GM12878 (cell line): ENCODE results near the gene DNAJC5. TPM values are rescaled to one million over a fixed set of nuclear protein-coding genes. Genes with fewer than 3 reads are reported as not detected.

Source experiments
- ATAC-seq: fragments of 200-7000 bp; cut with Tn5 transposase; 3 replicates; pipeline ENCODE4 v1.9.1; 2020; ENCODE audit warnings: mild to moderate bottlenecking, moderate library complexity
- BruUV-seq: library from RNA; stranded (reverse); fragments of 400-500 nt; replicated peaks from 2 replicates; lab custom pipeline; 2021; lab: Mats Ljungman, UMichigan
- CTCF ChIA-PET: fragments of 300-600 bp; sonication (Branson Sonifier 250); formaldehyde crosslinking; extraction: SDS; loops from one replicate; lab custom pipeline; 2021; ENCODE audit warnings: inconsistent platforms; lab: Yijun Ruan, JAX
- POLR2A ChIA-PET: fragments of 350-600 bp; formaldehyde crosslinking; extraction: SDS; loops from one replicate; lab custom pipeline; 2021; ENCODE audit warnings: inconsistent platforms; lab: Charles Lee
- RAD21 ChIA-PET: fragments of 300-600 bp; sonication (Branson Sonifier 250); formaldehyde crosslinking; loops from one replicate; lab custom pipeline; 2023; ENCODE audit warnings: antibody characterized with exemption; ENCODE audit not compliant: unreplicated experiment; lab: Charles Lee
- SMC1A ChIA-PET: fragments of 300-600 bp; sonication (Branson Sonifier 250); formaldehyde crosslinking; loops from one replicate; lab custom pipeline; 2023; ENCODE audit not compliant: unreplicated experiment, uncharacterized antibody; lab: Charles Lee
- DNase-seq: peaks from one replicate; pipeline ENCODE4 v3.0.0-alpha.2; 2011; ENCODE audit warnings: low read depth, low spot score
- FAIRE-seq: peaks from 3 replicates; lab custom pipeline; 2011; peaks lifted over from hg19 to GRCh38; lab: Jason Lieb, UNC
- H2AFZ ChIP-seq: 2 replicates; pipeline ENCODE4 v1.6.0; 2011; ENCODE audit warnings: low read depth, low read length, control low read depth; ENCODE audit not compliant: control insufficient read depth
- H3K27ac ChIP-seq: 2 replicates; pipeline ENCODE4 v1.5.1; 2011; ENCODE audit warnings: control low read depth; ENCODE audit not compliant: control insufficient read depth, insufficient read depth
- H3K27me3 ChIP-seq, 2 experiments: replicated peaks in 1 of 2; 2 replicates each; pipeline versions ENCODE4 v1.6.0 to v1.6.1; 2011; ENCODE audit warnings: low read length in 1 of 2; ENCODE audit not compliant: control insufficient read depth in 2 of 2, insufficient read depth in 2 of 2
- H3K36me3 ChIP-seq, 2 experiments: 2 replicates each; pipeline ENCODE4 v1.5.1; 2011; ENCODE audit warnings: low read length in 1 of 2; ENCODE audit not compliant: control insufficient read depth in 2 of 2, insufficient read depth in 2 of 2
- H3K4me1 ChIP-seq: 2 replicates; pipeline ENCODE4 v1.6.1; 2011; ENCODE audit warnings: mild to moderate bottlenecking, low read length, moderate library complexity, mixed read lengths; ENCODE audit not compliant: control insufficient read depth, insufficient read depth
- H3K4me2 ChIP-seq: 2 replicates; pipeline ENCODE4 v1.6.0; 2011; ENCODE audit warnings: control low read depth; ENCODE audit not compliant: control insufficient read depth, insufficient read depth
- H3K4me3 ChIP-seq: fragments of 200-600 bp; sonication (generic); 2 replicates; pipeline ENCODE4 v1.5.1; 2016
- H3K79me2 ChIP-seq: 2 replicates; pipeline ENCODE4 v1.6.0; 2011; ENCODE audit warnings: low read length; ENCODE audit not compliant: control insufficient read depth, insufficient read depth
- H3K9ac ChIP-seq: 2 replicates; pipeline ENCODE4 v1.8.0; 2011; ENCODE audit warnings: low read length, control low read depth, mixed read lengths; ENCODE audit not compliant: control insufficient read depth, insufficient read depth
- H3K9me3 ChIP-seq: replicated peaks from 3 replicates; pipeline ENCODE4 v1.5.1; 2011; ENCODE audit warnings: mild to moderate bottlenecking, low read length; ENCODE audit not compliant: control insufficient read depth, insufficient read depth
- H4K20me1 ChIP-seq: 2 replicates; pipeline ENCODE4 v1.6.0; 2011; ENCODE audit not compliant: control insufficient read depth, insufficient read depth
- BRCA1 ChIP-seq: IDR thresholded peaks from 2 replicates; pipeline ENCODE4 v1.6.1; 2011; ENCODE audit warnings: low read depth, low read length, improper control_type of control experiment
- CHD1 ChIP-seq: IDR thresholded peaks from 2 replicates; pipeline ENCODE4 v1.6.1; 2012; ENCODE audit warnings: low read depth, low read length, improper control_type of control experiment
- CHD2 ChIP-seq: IDR thresholded peaks from 2 replicates; pipeline ENCODE4 v1.6.1; 2011; ENCODE audit warnings: low read depth, low read length, improper control_type of control experiment, borderline replicate concordance
- EGR1 ChIP-seq, 2 experiments: IDR thresholded peaks; 1 replicate in 1 of 2; 2 replicates in 1 of 2; pipeline ENCODE4 v1.6.1; 2011 to 2012; ENCODE audit warnings: low read depth in 2 of 2, low read length in 2 of 2, borderline replicate concordance in 1 of 2, mild to moderate bottlenecking in 1 of 2, moderate library complexity in 1 of 2
- ETV6 ChIP-seq, 2 experiments: fragments of 450-650 bp in 1 of 2; IDR thresholded peaks in 1 of 2; conservative IDR thresholded peaks in 1 of 2; 2 replicates each; pipeline ENCODE4 v1.6.1; 2014; ENCODE audit warnings: antibody characterized with exemption in 1 of 2, borderline replicate concordance in 1 of 2, low read depth in 1 of 2, mild to moderate bottlenecking in 1 of 2, moderate library complexity in 1 of 2
- FOXM1 ChIP-seq: IDR thresholded peaks from 2 replicates; pipeline ENCODE4 v1.6.1; 2012; ENCODE audit warnings: low read depth, mild to moderate bottlenecking, inconsistent platforms, low read length, moderate library complexity
- GATAD2B ChIP-seq: fragments of 450-650 bp; conservative IDR thresholded peaks from 2 replicates; pipeline ENCODE4 v1.6.1; 2017; ENCODE audit warnings: low read depth, mild to moderate bottlenecking, moderate library complexity
- HDAC2 ChIP-seq: fragments of 200-600 bp; sonication (generic); IDR thresholded peaks from 2 replicates; pipeline ENCODE4 v1.6.1; 2017
- HDGF ChIP-seq: fragments of 450-650 bp; IDR thresholded peaks from 2 replicates; pipeline ENCODE4 v1.6.1; 2016; ENCODE audit warnings: antibody characterized with exemption
- IKZF1 ChIP-seq: fragments of 450-650 bp; conservative IDR thresholded peaks from 2 replicates; pipeline ENCODE4 v1.6.1; 2017; ENCODE audit warnings: antibody characterized with exemption, mild to moderate bottlenecking
- LARP7 ChIP-seq: fragments of 450-650 bp; IDR thresholded peaks from 2 replicates; pipeline ENCODE4 v1.6.1; 2017; ENCODE audit warnings: mild to moderate bottlenecking
- NFIC ChIP-seq: IDR thresholded peaks from 2 replicates; pipeline ENCODE4 v1.6.1; 2012; ENCODE audit warnings: low read depth, mild to moderate bottlenecking, inconsistent platforms, low read length, moderate library complexity
- NR2F1 ChIP-seq: fragments of 450-650 bp; conservative IDR thresholded peaks from 2 replicates; pipeline ENCODE4 v1.6.1; 2017; ENCODE audit warnings: mild to moderate bottlenecking
- NRF1 ChIP-seq: conservative IDR thresholded peaks from 2 replicates; pipeline ENCODE4 v1.6.1; 2011; ENCODE audit warnings: mild to moderate bottlenecking, low read depth, low read length, improper control_type of control experiment
- POLR2A ChIP-seq: IDR thresholded peaks from 2 replicates; pipeline ENCODE4 v1.6.1; 2011; ENCODE audit warnings: low read depth, mild to moderate bottlenecking, low read length
- RUNX3 ChIP-seq: IDR thresholded peaks from 2 replicates; pipeline ENCODE4 v1.6.1; 2012; ENCODE audit warnings: low read length, inconsistent platforms
- SMC3 ChIP-seq: IDR thresholded peaks from 2 replicates; pipeline ENCODE4 v1.6.1; 2011; ENCODE audit warnings: low read length, improper control_type of control experiment, borderline replicate concordance
- TCF3 ChIP-seq: IDR thresholded peaks from 2 replicates; pipeline ENCODE4 v1.6.1; 2012; ENCODE audit warnings: low read depth, mild to moderate bottlenecking, low read length, borderline replicate concordance; ENCODE audit not compliant: insufficient read depth
- YBX1 ChIP-seq: fragments of 450-650 bp; IDR thresholded peaks from 2 replicates; pipeline ENCODE4 v1.6.1; 2016; ENCODE audit warnings: antibody characterized with exemption
- ZZZ3 ChIP-seq: IDR thresholded peaks from 2 replicates; pipeline ENCODE4 v1.6.1; 2011; ENCODE audit warnings: low read depth; ENCODE audit not compliant: control insufficient read depth, insufficient read length
- WGBS: methylation state at CpG from one replicate; pipeline ENCODE4 v1.1.6; 2016; ENCODE audit warnings: low lambda C conversion rate; ENCODE audit not compliant: insufficient replicate concordance, insufficient coverage; ENCODE audit errors: missing lambda C conversion rate; 5-methylcytosine and 5-hydroxymethylcytosine counted together
- in situ Hi-C: fragments of 300-500 bp; cut with MboI; formaldehyde crosslinking; loops from 9 replicates; pipeline ENCODE4 v1.14.3; 2018; ENCODE audit warnings: mixed read lengths
- intact Hi-C: fragments of 100-400 bp; cut with micrococcal nuclease; formaldehyde crosslinking; loops from one replicate; pipeline ENCODE4 v1.14.2; 2022; ENCODE audit not compliant: unreplicated experiment
- polyA plus RNA-seq, 11 experiments: library from polyadenylated mRNA; depleted of rRNA in 4 of 11; unstranded in 6 of 11; stranded (reverse) in 5 of 11; fragments of >200 nt; fragmentation: Nextera tagmentation in 4 of 11; fragmentation: Illumina TruSeq in 1 of 11; extraction: Ambion mirVana in 4 of 11; extraction: Trizol in 1 of 11; gene quantifications; 1 replicate in 1 of 11; 2 replicates in 10 of 11; pipeline versions ENCODE4 v1.2.1 to v1.2.3, GENCODE V29; 2011 to 2016; ENCODE audit warnings: inconsistent platforms in 2 of 11, missing spikeins in 2 of 11, low read depth in 1 of 11
- total RNA-seq, 4 experiments: library from RNA; depleted of rRNA in 3 of 4; stranded (reverse); fragments of >200 nt in 3 of 4; fragmentation: Illumina TruSeq in 1 of 4; extraction: Trizol in 1 of 4; gene quantifications; 2 replicates each; pipeline versions ENCODE4 v1.2.1 to v1.2.3, GENCODE V29; 2013 to 2021
- TF ChIP-seq, protein P1 (sequence below): fragments of 150-350 bp; IDR thresholded peaks from 2 replicates; pipeline ENCODE4 v1.6.1; 2014; ENCODE audit warnings: mild to moderate bottlenecking, low read depth, low read length
- TF ChIP-seq, protein P2 (sequence below): fragments of 450-650 bp; IDR thresholded peaks from 2 replicates; pipeline ENCODE4 v1.6.1; 2017; ENCODE audit warnings: mild to moderate bottlenecking, low read depth, inconsistent platforms; ENCODE audit not compliant: poor library complexity, severe bottlenecking

Gene DNAJC5
- total and polyA plus RNA-seq, 10 of the 15 experiments (the other 5 are each of a cell fraction or from before 2014, with no cell fraction given) = 0.69 to 36.8 (median 17.0) TPM

DNA sequence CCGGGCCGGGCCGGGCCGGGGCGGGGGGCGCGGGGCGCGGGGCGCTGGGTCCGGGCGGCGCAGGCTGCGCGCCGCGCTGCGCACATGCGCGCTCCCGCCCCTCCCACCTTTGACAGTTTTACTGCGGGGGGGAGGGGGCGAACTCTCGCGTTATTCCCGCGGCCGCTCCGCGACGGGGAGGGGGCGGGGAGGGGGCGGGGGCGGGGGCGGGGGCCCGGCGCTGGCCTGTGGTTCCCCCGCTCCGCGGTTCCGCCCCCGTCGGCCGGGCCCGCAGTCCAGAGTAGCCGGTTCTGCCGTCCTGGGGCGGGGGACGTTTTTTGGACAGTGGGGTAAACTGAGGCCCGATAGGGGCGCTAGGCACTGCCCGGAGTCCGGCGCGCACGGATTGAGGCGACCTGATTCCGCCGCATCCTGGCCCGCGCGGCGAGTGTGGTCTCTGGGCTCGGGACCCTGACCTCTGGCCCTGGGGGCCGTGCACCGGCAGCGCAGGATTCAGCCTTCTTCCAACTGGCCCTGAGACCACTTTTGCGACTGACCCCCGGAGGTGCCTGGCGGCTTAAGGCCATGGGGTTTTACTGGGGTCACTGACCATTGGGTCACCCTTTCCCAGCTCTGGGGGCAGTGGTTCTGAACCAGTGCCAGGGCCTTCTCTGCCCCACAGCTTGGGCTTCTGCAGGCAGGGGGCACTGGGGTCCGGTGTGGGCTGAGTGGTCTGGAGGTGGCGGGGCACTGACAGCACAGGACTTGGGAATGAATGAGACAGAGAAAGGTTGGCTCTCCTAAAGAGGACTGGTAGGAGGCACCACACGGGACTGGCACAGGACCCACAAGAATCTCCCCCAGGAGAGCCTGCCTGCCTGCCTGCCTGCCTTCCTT, 75.2 kb downstream of the DNAJC5 start, which contains the start of gene ZNF512B:
TSS of gene ZNF512B (minus strand) at position 93 of the 876 bp plus-strand sequence. CDS start 1,980 bp downstream, outside the sequence.
- Histone ChIP-seq H3K4me3 (peak within 1 kb of the TSS; percentile 82), H3K79me2 (peaks cover 15% of the 10 kb centered on the region), H3K4me1 (peaks cover 11% of the 10 kb centered on the region), H3K4me2 (peak within 1 kb of the TSS; percentile 97), H3K9ac (peak within 1 kb of the TSS; percentile 92), H4K20me1 (no peaks in the 10 kb centered on the region), H2AFZ (peak within 1 kb of the TSS; percentile 47), H3K27ac (peak within 1 kb of the TSS; percentile 72), H3K27me3 (no peaks in the 10 kb centered on the region), H3K9me3 (no peaks in the 10 kb centered on the region), H3K36me3 (peaks cover 6 to 14% of the 10 kb centered on the region in 2 experiments; a peak in 3 of 4 replicates)
- ChIA-PET RAD21 (no interaction called here), SMC1A (no interaction called here), CTCF (no interaction called here), POLR2A (no interaction called here)
- no peak for FAIRE-seq
- BruUV-seq = no TSS peak
- in situ Hi-C loops (no loop called here), intact Hi-C loops (loop anchor here (5.0 kb wide), 1 partner anchor 433 kb away; the partner anchor contains the start of gene PTK6)
- no peak for DNase-seq
- peak; percentile 49 for ATAC-seq
- 12% methylated on average over 43 of the region's 73 CpGs for WGBS
- TF ChIP-seq NFIC = no peak
- TF ChIP-seq LARP7 = peak; percentile 17; the same call in 1 of the 2 replicates
- no peak for TF ChIP-seq YBX1
- TF ChIP-seq BRCA1 = peak; percentile 64
- peak; percentile 69; the same call in 1 of the 2 replicates for TF ChIP-seq GATAD2B
- TF ChIP-seq FOXM1 = no peak
- peak; percentile 85 for TF ChIP-seq NR2F1
- TF ChIP-seq ETV6 (conservative IDR thresholded peaks at IDR 0.05 in 1 of 2, IDR thresholded peaks at IDR 0.05 in 1 of 2; ENCODE audit: borderline replicate concordance in 1 of 2, low read depth in 1 of 2) = peak in 1 of 2 experiments; percentile 85; a peak in 2 of 4 replicates
- no peak for TF ChIP-seq SMC3
- TF ChIP-seq, protein P1, sequence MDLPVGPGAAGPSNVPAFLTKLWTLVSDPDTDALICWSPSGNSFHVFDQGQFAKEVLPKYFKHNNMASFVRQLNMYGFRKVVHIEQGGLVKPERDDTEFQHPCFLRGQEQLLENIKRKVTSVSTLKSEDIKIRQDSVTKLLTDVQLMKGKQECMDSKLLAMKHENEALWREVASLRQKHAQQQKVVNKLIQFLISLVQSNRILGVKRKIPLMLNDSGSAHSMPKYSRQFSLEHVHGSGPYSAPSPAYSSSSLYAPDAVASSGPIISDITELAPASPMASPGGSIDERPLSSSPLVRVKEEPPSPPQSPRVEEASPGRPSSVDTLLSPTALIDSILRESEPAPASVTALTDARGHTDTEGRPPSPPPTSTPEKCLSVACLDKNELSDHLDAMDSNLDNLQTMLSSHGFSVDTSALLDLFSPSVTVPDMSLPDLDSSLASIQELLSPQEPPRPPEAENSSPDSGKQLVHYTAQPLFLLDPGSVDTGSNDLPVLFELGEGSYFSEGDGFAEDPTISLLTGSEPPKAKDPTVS = no peak
- TF ChIP-seq TCF3 = no peak
- TF ChIP-seq IKZF1 = no peak; the same call in 1 of the 2 replicates
- TF ChIP-seq HDAC2 = no peak
- TF ChIP-seq HDGF = no peak
- TF ChIP-seq EGR1 (IDR thresholded peaks at IDR 0.05; ENCODE audit: borderline replicate concordance in 1 of 2, low read depth in 2 of 2, low read length in 2 of 2) = peak in 1 of 2 experiments; percentile 66; a peak in 1 of 3 replicates
- TF ChIP-seq ZZZ3 = no peak
- TF ChIP-seq POLR2A = peak; percentile 49
- peak; percentile 95 for TF ChIP-seq CHD2
- no peak for TF ChIP-seq CHD1
- peak; percentile 28; the same call in 1 of the 2 replicates for TF ChIP-seq NRF1
- no peak for TF ChIP-seq RUNX3
- TF ChIP-seq, protein P2, sequence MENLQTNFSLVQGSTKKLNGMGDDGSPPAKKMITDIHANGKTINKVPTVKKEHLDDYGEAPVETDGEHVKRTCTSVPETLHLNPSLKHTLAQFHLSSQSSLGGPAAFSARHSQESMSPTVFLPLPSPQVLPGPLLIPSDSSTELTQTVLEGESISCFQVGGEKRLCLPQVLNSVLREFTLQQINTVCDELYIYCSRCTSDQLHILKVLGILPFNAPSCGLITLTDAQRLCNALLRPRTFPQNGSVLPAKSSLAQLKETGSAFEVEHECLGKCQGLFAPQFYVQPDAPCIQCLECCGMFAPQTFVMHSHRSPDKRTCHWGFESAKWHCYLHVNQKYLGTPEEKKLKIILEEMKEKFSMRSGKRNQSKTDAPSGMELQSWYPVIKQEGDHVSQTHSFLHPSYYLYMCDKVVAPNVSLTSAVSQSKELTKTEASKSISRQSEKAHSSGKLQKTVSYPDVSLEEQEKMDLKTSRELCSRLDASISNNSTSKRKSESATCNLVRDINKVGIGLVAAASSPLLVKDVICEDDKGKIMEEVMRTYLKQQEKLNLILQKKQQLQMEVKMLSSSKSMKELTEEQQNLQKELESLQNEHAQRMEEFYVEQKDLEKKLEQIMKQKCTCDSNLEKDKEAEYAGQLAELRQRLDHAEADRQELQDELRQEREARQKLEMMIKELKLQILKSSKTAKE = no peak
